GM18502 (cell line): ENCODE results near the gene SEMA4A.
A peak's percentile ranks its signal among the peaks of the same experiment; 100 is the strongest.
"Not testable (repeated sequence)": the region's sequence is repeated elsewhere in the genome, so short reads cannot be mapped to it uniquely, and the experiment has no call there.

ENCODE experiments used
- ATAC-seq: cut with Tn5 transposase; IDR thresholded peaks from one replicate; pipeline ENCODE4 v1.9.1; 2021; ENCODE audit warnings: mild to moderate bottlenecking; ENCODE audit not compliant: unreplicated experiment, poor library complexity

The SEMA4A gene

GRCh38 chr1:156153362-156153761 lies at the start of gene SEMA4A:
Gene SEMA4A, plus strand, starts transcription at chr1:156153585. Its CDS starts 994 bp downstream, at chr1:156154579.
- no peak for ATAC-seq

- no peak for ATAC-seq
These were observed 49.1 kb upstream of the SEMA4A start for GRCh38 chr1:156104065-156104810.

GRCh38 chr1:156104861-156105832 lies 48.2 kb upstream of the SEMA4A start:
- ATAC-seq: no peak

GRCh38 chr1:156106624-156107488 lies 46.5 kb upstream of the SEMA4A start:
- ATAC-seq: no peak

GRCh38 chr1:156108057-156108456 lies 45.3 kb upstream of the SEMA4A start:
- ATAC-seq: no peak

- no peak for ATAC-seq
These were observed 44.6 kb upstream of the SEMA4A start for GRCh38 chr1:156108664-156109241.

- no peak for ATAC-seq
These were observed 43.1 kb upstream of the SEMA4A start for GRCh38 chr1:156110252-156110651.

GRCh38 chr1:156111355-156111962 lies 41.9 kb upstream of the SEMA4A start:
- ATAC-seq: no peak

GRCh38 chr1:156112276-156113137 lies 40.9 kb upstream of the SEMA4A start:
- no peak for ATAC-seq

GRCh38 chr1:156113282-156113950 lies 40.0 kb upstream of the SEMA4A start:
- no peak for ATAC-seq

GRCh38 chr1:156114101-156114918 lies 39.1 kb upstream of the SEMA4A start, which contains the start of gene LMNA:
Gene LMNA, plus strand, starts transcription at chr1:156114711. Its CDS starts 208 bp downstream, at chr1:156114919.
- ATAC-seq: peak; percentile 70

- ATAC-seq: peak; percentile 10
These were observed 38.4 kb upstream of the SEMA4A start for GRCh38 chr1:156114919-156115513.

- no peak for ATAC-seq
These were observed 37.6 kb upstream of the SEMA4A start for GRCh38 chr1:156115514-156116374.

GRCh38 chr1:156116731-156117130 lies 36.7 kb upstream of the SEMA4A start:
- not testable (repeated sequence) for ATAC-seq

- no peak for ATAC-seq
These were observed 35.8 kb upstream of the SEMA4A start for GRCh38 chr1:156117414-156118176.
